Activated naive CD4-positive, alpha-beta T cell (primary cell): ENCODE results near the gene PLIN4.

Source experiments
- DNase-seq, 4 experiments: peaks; one replicate each; lab custom pipeline; 2025; lab: John Stamatoyannopoulos, UW

Gene PLIN4

GRCh38 chr19:4505570-4506448, 12.5 kb downstream of the PLIN4 start:
- no peak for DNase-seq

- DNase-seq, result no peak
Observed at GRCh38 chr19:4504891-4505569, 13.3 kb downstream of the PLIN4 start.

GRCh38 chr19:4504297-4504701, 14.0 kb downstream of the PLIN4 start:
- no peak for DNase-seq

- DNase-seq, result no peak
Observed at GRCh38 chr19:4503825-4504170, 14.5 kb downstream of the PLIN4 start.

GRCh38 chr19:4503132-4503824, 15.0 kb downstream of the PLIN4 start:
- no peak for DNase-seq

GRCh38 chr19:4502282-4503131, 15.8 kb downstream of the PLIN4 start:
- no peak for DNase-seq

- no peak for DNase-seq
Observed at GRCh38 chr19:4501691-4502090, 16.6 kb downstream of the PLIN4 start.

GRCh38 chr19:4500841-4501591, 17.3 kb downstream of the PLIN4 start:
- DNase-seq, result no peak

- no peak for DNase-seq
Observed at GRCh38 chr19:4499855-4500254, 18.4 kb downstream of the PLIN4 start.

GRCh38 chr19:4499318-4499717, 19.0 kb downstream of the PLIN4 start:
- DNase-seq, result no peak

- DNase-seq, result no peak
Observed at GRCh38 chr19:4498694-4499093, 19.6 kb downstream of the PLIN4 start.

GRCh38 chr19:4497770-4498389, 20.4 kb downstream of the PLIN4 start:
- DNase-seq, result no peak

- no peak for DNase-seq
Observed at GRCh38 chr19:4496304-4496703, 22.0 kb downstream of the PLIN4 start.

GRCh38 chr19:4495471-4495870, 22.8 kb downstream of the PLIN4 start:
- no peak for DNase-seq

- no peak for DNase-seq
Observed at GRCh38 chr19:4494691-4495064, 23.6 kb downstream of the PLIN4 start.

GRCh38 chr19:4493929-4494690, 24.2 kb downstream of the PLIN4 start:
- DNase-seq, result no peak

- DNase-seq, result no peak
Observed at GRCh38 chr19:4493104-4493928, 25.0 kb downstream of the PLIN4 start.

- no peak for DNase-seq
Observed at GRCh38 chr19:4492337-4493103, 25.8 kb downstream of the PLIN4 start.
